Esophagus squamous epithelium (tissue), 5 donors: ENCODE measurements around the gene PCDHB16. TPM values are rescaled to one million over a fixed set of nuclear protein-coding genes. Genes with fewer than 3 reads are reported as not detected.
"Not testable (repeated sequence)": the region's sequence is repeated elsewhere in the genome, so short reads cannot be mapped to it uniquely, and the experiment has no call there.

Source experiments
- DNase-seq: peaks from one replicate; lab custom pipeline; 2025; lab: John Stamatoyannopoulos, UW
- H3K27ac ChIP-seq, 4 donors: fragments of 200-600 bp; sonication (generic); one replicate each; pipeline ENCODE4 v1.5.1; 2016 to 2019; ENCODE audit warnings: mild to moderate bottlenecking in 1 of 4
- H3K27me3 ChIP-seq, 4 donors: fragments of 200-600 bp; sonication (generic); 1 replicate in 3 of 4; 2 replicates in 1 of 4; pipeline versions ENCODE4 v1.5.1 to v1.6.0; 2017 to 2021; ENCODE audit warnings: antibody characterized with exemption in 1 of 4
- H3K36me3 ChIP-seq, 3 donors: fragments of 200-600 bp; sonication (generic); one replicate each; pipeline ENCODE4 v1.5.1; 2016 to 2019
- H3K4me1 ChIP-seq, 3 donors: fragments of 200-600 bp; sonication (generic); one replicate each; pipeline ENCODE4 v1.5.1; 2017 to 2019
- H3K4me3 ChIP-seq, 4 donors: fragments of 200-600 bp; sonication (generic); 1 replicate in 3 of 4; 2 replicates in 1 of 4; pipeline ENCODE4 v1.5.1; 2016 to 2019; ENCODE audit warnings: mild to moderate bottlenecking in 2 of 4, moderate library complexity in 1 of 4
- H3K9me3 ChIP-seq, 3 donors: fragments of 200-600 bp; sonication (generic); one replicate each; pipeline ENCODE4 v1.5.1; 2016 to 2019
- POLR2A ChIP-seq, 4 donors: fragments of 450-650 bp; IDR thresholded peaks; one replicate each; pipeline ENCODE4 v1.6.1; 2017; ENCODE audit warnings: antibody characterized with exemption in 4 of 4, mild to moderate bottlenecking in 4 of 4, moderate library complexity in 3 of 4
- WGBS, 2 donors: methylation state at CpG; one replicate each; pipeline ENCODE4 v1.1.5; 2018; 5-methylcytosine and 5-hydroxymethylcytosine counted together
- intact Hi-C: fragments of 100-400 bp; cut with DNase I; formaldehyde crosslinking; loops from one replicate; pipeline ENCODE4 v1.15.0; 2022
- total RNA-seq, 4 donors: library from RNA; depleted of rRNA; stranded (reverse); fragments of >200 nt; gene quantifications; one replicate each; pipeline ENCODE4 v1.1.0, GENCODE V29; 2016
- TF ChIP-seq, protein P1 (sequence below), 6 experiments: fragments of 450-650 bp in 4 of 6; fragments of 200-600 bp in 2 of 6; sonication (generic) in 2 of 6; IDR thresholded peaks; one replicate each; pipeline ENCODE4 v1.5.1; 2016 to 2019; ENCODE audit warnings: antibody characterized with exemption in 6 of 6, mild to moderate bottlenecking in 4 of 6, moderate library complexity in 4 of 6
- donor health status: DM: yes; HTN: yes; CAD: no.

PCDHB16 gene
- total RNA-seq, 4 donors from 2014 or later, result 0.11 to 1.3 (median 0.61) TPM

DNA sequence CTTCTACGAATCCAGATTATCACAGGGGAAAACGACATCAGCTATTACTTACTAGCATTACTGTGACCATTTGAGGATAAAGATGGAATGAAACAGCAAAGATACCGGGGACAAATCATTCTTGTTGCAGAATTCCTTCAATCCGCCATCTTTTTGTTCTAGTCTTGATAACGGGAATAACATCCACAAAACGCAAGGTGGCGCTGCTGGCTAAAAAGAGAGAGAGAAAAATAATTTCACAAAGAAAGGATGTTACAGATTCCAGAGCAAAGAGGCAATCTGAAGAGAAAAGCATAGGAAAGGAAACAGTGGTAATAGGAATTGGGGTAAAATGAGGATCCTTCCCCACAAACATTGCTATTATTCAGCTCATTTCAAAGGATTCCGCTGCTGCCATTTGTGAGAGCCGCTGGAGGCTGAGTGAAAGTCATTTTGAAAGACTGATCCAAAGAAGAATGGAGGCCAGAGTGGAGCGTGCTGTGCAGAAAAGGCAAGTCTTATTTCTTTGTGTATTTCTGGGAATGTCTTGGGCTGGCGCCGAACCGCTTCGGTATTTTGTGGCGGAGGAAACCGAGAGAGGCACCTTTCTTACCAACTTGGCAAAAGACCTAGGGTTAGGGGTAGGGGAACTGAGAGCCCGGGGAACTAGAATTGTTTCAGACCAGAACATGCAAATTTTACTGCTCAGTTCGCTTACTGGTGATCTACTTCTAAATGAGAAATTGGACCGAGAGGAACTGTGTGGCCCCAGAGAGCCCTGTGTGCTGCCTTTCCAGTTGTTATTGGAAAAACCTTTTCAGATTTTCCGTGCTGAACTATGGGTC, 9.6 kb upstream of the PCDHB16 start, which contains the start of gene PCDHB7:
Gene PCDHB7, plus strand, starts transcription at position 264 of the 824 bp plus-strand sequence. Its CDS starts 192 bp downstream, at position 456.
- Histone ChIP-seq H3K9me3 (peaks cover 0 to 35% (median 23%) of the 10 kb centered on the region in 3 donors), H3K4me3 (peak within 1 kb of the TSS in 1 of 4 donors; percentile 24), H3K36me3 (no peaks in the 10 kb centered on the region), H3K27me3 (peaks cover 0 to 33% (median 2%) of the 10 kb centered on the region in 4 donors), H3K4me1 (no peaks in the 10 kb centered on the region), H3K27ac (no peak within 1 kb of the TSS)
- 36 to 42% methylated on average over 20 of the region's 20 CpGs for WGBS, 2 donors
- no peak for DNase-seq
- TF ChIP-seq, protein P1, sequence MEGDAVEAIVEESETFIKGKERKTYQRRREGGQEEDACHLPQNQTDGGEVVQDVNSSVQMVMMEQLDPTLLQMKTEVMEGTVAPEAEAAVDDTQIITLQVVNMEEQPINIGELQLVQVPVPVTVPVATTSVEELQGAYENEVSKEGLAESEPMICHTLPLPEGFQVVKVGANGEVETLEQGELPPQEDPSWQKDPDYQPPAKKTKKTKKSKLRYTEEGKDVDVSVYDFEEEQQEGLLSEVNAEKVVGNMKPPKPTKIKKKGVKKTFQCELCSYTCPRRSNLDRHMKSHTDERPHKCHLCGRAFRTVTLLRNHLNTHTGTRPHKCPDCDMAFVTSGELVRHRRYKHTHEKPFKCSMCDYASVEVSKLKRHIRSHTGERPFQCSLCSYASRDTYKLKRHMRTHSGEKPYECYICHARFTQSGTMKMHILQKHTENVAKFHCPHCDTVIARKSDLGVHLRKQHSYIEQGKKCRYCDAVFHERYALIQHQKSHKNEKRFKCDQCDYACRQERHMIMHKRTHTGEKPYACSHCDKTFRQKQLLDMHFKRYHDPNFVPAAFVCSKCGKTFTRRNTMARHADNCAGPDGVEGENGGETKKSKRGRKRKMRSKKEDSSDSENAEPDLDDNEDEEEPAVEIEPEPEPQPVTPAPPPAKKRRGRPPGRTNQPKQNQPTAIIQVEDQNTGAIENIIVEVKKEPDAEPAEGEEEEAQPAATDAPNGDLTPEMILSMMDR (IDR thresholded peaks at IDR 0.05), result peak in 3 of 6 experiments; percentile 11 to 30 (median 16)
- no peak for TF ChIP-seq POLR2A (IDR thresholded peaks at IDR 0.05)
- intact Hi-C loops, result no loop called here

DNA sequence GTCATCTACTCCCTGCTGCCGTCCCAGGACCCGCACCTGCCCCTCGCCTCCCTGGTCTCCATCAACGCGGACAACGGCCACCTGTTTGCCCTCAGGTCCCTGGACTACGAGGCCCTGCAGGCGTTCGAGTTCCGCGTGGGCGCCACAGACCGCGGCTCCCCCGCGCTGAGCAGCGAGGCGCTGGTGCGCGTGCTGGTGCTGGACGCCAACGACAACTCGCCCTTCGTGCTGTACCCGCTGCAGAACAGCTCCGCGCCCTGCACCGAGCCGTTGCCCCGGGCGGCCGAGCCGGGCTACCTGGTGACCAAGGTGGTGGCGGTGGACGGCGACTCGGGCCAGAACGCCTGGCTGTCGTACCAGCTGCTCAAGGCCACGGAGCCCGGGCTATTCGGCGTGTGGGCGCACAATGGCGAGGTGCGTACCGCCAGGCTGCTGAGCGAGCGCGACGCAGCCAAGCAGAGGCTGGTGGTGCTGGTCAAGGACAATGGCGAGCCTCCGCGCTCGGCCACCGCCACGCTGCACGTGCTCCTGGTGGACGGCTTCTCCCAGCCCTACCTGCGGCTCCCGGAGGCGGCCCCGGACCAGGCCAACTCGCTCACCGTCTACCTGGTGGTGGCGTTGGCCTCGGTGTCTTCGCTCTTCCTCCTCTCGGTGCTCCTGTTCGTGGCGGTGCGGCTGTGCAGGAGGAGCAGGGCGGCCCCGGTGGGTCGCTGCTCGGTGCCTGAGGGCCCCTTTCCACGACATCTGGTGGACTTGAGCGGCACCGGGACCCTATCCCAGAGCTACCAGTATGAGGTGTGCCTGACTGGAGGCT, 7.7 kb upstream of the PCDHB16 start:
- intact Hi-C loops, H3K36me3 ChIP-seq, H3K4me1 ChIP-seq, H3K4me3 ChIP-seq, H3K27ac ChIP-seq, DNase-seq: not testable (repeated sequence)
- WGBS, 2 donors, result 47 to 57% methylated on average over 35 to 41 of the region's 79 CpGs
- peaks cover 0 to 49% (median 2%) of the 10 kb centered on the region in 4 donors for H3K27me3 ChIP-seq
- peaks cover 0 to 50% (median 34%) of the 10 kb centered on the region in 3 donors for H3K9me3 ChIP-seq

DNA sequence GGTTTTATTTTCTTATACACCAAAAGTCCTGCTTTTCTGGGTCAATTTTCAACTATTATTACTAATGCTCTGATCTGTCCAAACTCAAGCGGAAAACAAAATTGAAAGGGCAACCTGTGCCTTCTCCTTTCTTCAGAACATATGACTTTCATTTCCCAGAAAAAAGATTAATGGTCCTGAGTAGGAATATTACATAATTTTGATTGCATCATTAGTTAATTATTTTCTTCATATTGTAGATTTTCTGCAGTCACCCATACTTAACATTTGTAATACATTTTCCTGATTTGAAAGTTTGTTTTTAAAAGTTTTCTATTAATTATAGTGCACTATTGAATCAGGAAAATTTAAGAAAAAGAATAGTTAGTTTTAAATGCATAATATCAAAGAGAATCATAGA, 6.3 kb upstream of the PCDHB16 start:
- DNase-seq, result no peak
- Histone ChIP-seq H3K27ac (no peak overlapping the region), H3K27me3 (peaks cover 0 to 57% (median 2%) of the 10 kb centered on the region in 4 donors), H3K4me1 (no peaks in the 10 kb centered on the region), H3K4me3 (no peak overlapping the region), H3K9me3 (peaks cover 0 to 57% (median 34%) of the 10 kb centered on the region in 3 donors), H3K36me3 (no peaks in the 10 kb centered on the region)
- 53 to 74% methylated on average over 1 of the region's 1 CpG for WGBS, 2 donors
- TF ChIP-seq, protein P1 (IDR thresholded peaks at IDR 0.05), result no peak
- TF ChIP-seq POLR2A (IDR thresholded peaks at IDR 0.05), result no peak
- intact Hi-C loops, result no loop called here

DNA sequence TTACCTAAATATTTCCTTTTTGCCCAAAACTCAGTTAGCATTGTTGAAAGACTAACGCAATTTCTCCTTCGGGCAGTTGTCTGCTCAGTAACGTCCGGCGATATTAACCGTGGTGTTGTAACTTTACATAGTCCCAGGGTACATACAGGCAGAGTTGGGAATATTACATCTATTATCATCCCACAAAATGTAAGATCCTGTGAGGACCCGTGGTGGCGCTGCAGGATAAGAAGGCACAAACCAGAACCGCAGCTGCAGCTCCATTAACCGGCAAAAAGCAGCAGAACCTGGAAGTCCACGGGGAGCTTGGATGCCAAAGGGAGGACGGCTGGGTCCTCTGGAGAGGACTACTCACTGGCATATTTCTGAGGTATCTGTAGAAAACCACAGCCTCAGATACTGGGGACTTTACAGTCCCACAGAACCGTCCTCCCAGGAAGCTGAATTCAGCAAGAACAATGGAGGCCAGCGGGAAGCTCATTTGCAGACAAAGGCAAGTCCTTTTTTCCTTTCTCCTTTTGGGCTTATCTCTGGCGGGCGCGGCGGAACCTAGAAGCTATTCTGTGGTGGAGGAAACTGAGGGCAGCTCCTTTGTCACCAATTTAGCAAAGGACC, 4.5 kb upstream of the PCDHB16 start, which contains the start of gene PCDHB8:
Gene PCDHB8, plus strand, starts transcription at position 214 of the 615 bp plus-strand sequence. Its CDS starts 245 bp downstream, at position 459.
- intact Hi-C loops, H3K4me3 ChIP-seq, H3K27ac ChIP-seq, H3K4me1 ChIP-seq, DNase-seq, H3K36me3 ChIP-seq: not testable (repeated sequence)
- Histone ChIP-seq H3K27me3 (peaks cover 0 to 65% (median 2%) of the 10 kb centered on the region in 4 donors), H3K9me3 (peaks cover 0 to 60% (median 34%) of the 10 kb centered on the region in 3 donors)
- 36 to 44% methylated on average over 13 to 14 of the region's 18 CpGs for WGBS, 2 donors

DNA sequence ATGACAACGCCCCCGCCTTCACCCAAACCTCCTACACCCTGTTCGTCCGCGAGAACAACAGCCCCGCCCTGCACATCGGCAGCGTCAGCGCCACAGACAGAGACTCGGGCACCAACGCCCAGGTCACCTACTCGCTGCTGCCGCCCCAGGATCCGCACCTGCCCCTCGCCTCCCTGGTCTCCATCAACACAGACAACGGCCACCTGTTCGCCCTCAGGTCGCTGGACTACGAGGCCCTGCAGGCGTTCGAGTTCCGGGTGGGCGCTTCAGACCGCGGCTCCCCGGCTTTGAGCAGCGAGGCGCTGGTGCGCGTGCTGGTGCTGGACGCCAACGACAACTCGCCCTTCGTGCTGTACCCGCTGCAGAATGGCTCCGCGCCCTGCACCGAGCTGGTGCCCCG, 2.8 kb upstream of the PCDHB16 start:
- intact Hi-C loops, H3K4me1 ChIP-seq, DNase-seq, H3K4me3 ChIP-seq, H3K36me3 ChIP-seq, H3K27ac ChIP-seq: not testable (repeated sequence)
- Histone ChIP-seq H3K9me3 (peaks cover 0 to 59% (median 28%) of the 10 kb centered on the region in 3 donors), H3K27me3 (peaks cover 0 to 73% (median 2%) of the 10 kb centered on the region in 4 donors)
- WGBS, 2 donors, result 51 to 72% methylated on average over 13 to 18 of the region's 39 CpGs

DNA sequence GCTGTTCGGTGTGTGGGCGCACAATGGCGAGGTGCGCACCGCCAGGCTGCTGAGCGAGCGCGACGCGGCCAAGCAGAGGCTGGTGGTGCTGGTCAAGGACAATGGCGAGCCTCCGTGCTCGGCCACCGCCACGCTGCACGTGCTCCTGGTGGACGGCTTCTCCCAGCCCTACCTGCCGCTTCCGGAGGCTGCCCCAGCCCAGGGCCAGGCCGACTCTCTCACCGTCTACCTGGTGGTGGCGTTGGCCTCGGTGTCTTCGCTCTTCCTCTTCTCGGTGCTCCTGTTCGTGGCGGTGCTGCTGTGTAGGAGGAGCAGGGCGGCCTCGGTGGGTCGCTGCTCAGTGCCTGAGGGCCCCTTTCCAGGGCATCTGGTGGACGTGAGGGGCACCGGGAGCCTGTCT, 2.3 kb upstream of the PCDHB16 start:
- Histone ChIP-seq H3K27me3 (peaks cover 0 to 71% (median 2%) of the 10 kb centered on the region in 4 donors), H3K9me3 (peaks cover 0 to 59% (median 28%) of the 10 kb centered on the region in 3 donors)
- H3K4me1 ChIP-seq, DNase-seq, H3K27ac ChIP-seq, intact Hi-C loops, H3K36me3 ChIP-seq, H3K4me3 ChIP-seq: not testable (repeated sequence)
- WGBS, 2 donors, result 39 to 65% methylated on average over 8 to 20 of the region's 32 CpGs
